Cardiac fibroblast (primary cell): ENCODE measurements around the gene CD28.

Experiments
- DNase-seq, 2 donors: peaks; one replicate each; pipeline versions ENCODE4 v3.0.0 to v3.0.0-alpha.2; 2010; ENCODE audit warnings: low read depth in 2 of 2
- H3K4me3 ChIP-seq, 2 donors: replicated peaks in 1 of 2; 1 replicate in 1 of 2; 2 replicates in 1 of 2; pipeline ENCODE4 v1.5.1; 2011; ENCODE audit warnings: low read depth in 2 of 2, low read length in 2 of 2, mild to moderate bottlenecking in 2 of 2, moderate library complexity in 1 of 2
- TF ChIP-seq, protein P1 (sequence below): IDR thresholded peaks from one replicate; pipeline ENCODE4 v1.5.1; 2011; ENCODE audit warnings: low read depth, mild to moderate bottlenecking, low read length, inconsistent platforms

CD28 gene

GRCh38 chr2:203732092-203732952 is 25.9 kb downstream of the CD28 start:
- TF ChIP-seq, protein P1, sequence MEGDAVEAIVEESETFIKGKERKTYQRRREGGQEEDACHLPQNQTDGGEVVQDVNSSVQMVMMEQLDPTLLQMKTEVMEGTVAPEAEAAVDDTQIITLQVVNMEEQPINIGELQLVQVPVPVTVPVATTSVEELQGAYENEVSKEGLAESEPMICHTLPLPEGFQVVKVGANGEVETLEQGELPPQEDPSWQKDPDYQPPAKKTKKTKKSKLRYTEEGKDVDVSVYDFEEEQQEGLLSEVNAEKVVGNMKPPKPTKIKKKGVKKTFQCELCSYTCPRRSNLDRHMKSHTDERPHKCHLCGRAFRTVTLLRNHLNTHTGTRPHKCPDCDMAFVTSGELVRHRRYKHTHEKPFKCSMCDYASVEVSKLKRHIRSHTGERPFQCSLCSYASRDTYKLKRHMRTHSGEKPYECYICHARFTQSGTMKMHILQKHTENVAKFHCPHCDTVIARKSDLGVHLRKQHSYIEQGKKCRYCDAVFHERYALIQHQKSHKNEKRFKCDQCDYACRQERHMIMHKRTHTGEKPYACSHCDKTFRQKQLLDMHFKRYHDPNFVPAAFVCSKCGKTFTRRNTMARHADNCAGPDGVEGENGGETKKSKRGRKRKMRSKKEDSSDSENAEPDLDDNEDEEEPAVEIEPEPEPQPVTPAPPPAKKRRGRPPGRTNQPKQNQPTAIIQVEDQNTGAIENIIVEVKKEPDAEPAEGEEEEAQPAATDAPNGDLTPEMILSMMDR = no peak
- no peak overlapping the region for H3K4me3 ChIP-seq

DNA sequence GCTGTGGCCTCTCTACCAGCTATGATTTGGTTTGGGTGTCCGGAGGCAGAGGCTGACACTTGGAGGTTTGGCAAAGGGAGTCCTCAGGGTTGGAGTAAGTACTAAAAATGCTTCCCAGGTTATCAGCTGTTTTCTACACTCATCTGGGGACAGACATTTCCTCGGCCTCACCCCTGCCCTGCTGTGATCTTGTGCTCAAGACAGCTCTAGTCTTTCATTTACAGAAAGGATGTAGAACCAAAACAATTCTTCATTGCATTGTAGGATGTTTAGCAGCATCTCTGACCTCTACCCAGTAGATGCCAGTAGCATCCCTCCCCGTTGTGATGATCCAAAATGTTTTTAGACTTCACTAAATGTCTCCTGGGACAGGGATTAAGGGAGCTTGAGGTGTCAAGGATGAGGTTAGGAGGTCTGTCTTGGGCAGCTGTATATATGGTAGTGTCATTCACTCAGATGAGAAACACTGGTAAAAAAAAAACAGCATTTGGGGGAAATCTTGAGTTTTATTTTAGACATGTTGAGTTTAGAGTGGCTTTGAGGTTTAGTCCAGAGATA is 26.6 kb downstream of the CD28 start:
- H3K4me3 ChIP-seq = no peak overlapping the region
- no peak for DNase-seq
- TF ChIP-seq, protein P1 = no peak

More at GRCh38 chr2:203732092-203732952, 25.9 kb downstream of the CD28 start:
- no peak for DNase-seq

DNA sequence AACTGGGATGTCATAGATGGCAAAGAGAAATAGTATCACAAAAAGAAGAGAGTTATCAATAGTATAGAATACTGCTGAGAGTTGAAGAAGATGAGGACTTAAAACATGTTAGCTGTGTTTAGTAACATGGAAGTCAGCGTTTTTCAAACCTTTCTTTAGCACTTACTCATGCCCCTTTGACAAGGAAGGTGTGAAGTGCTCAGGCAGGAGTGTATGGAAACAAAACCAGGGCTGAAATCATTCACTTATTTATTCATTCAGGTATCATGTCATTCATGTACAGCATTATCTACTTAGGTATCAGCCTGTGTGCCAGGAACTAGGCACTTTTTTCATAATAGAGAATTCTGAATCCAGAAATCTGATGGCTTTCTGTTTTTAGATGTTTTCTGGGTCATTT is 27.2 kb downstream of the CD28 start:
- DNase-seq = no peak
- TF ChIP-seq, protein P1 = no peak
- H3K4me3 ChIP-seq = no peak overlapping the region

GRCh38 chr2:203734276-203734983 is 28.0 kb downstream of the CD28 start:
- H3K4me3 ChIP-seq = no peak overlapping the region
- no peak for DNase-seq
- TF ChIP-seq, protein P1 = no peak

GRCh38 chr2:203737360-203737759 is 30.9 kb downstream of the CD28 start:
- TF ChIP-seq, protein P1 = no peak
- DNase-seq = peak in 1 of 2 donors; percentile 36
- no peak overlapping the region for H3K4me3 ChIP-seq

GRCh38 chr2:203739351-203739750 is 32.9 kb downstream of the CD28 start:
- TF ChIP-seq, protein P1 = no peak
- DNase-seq = no peak
- H3K4me3 ChIP-seq = no peak overlapping the region
